Neural cell (in vitro differentiated cells): ENCODE measurements around the gene CCDC196. TPM values are rescaled to one million over a fixed set of nuclear protein-coding genes. Genes with fewer than 3 reads are reported as not detected.

Experiments used
- H2AFZ ChIP-seq: fragments of 200-600, 300-800 bp; sonication (generic), shearing (Covaris generic); 2 replicates; pipeline ENCODE4 v1.6.0; 2014; ENCODE audit warnings: low read depth, mild to moderate bottlenecking, antibody characterized with exemption, low read length, moderate library complexity
- H3F3A ChIP-seq: fragments of 200-600 bp; shearing (Covaris generic); 2 replicates; pipeline ENCODE4 v1.6.1; 2016; ENCODE audit warnings: mild to moderate bottlenecking, moderate library complexity, mixed read lengths, antibody characterized with exemption, low read length; ENCODE audit not compliant: insufficient read depth, poor library complexity, severe bottlenecking
- H3K27ac ChIP-seq: fragments of 200-600, 300-800 bp; sonication (generic), shearing (Covaris generic); 2 replicates; pipeline ENCODE4 v1.5.1; 2014; ENCODE audit warnings: mild to moderate bottlenecking, low read length, moderate library complexity
- H3K27me3 ChIP-seq: fragments of 300-800, 200-600 bp; sonication (generic), shearing (Covaris generic); 2 replicates; pipeline ENCODE4 v1.6.0; 2014; ENCODE audit warnings: mild to moderate bottlenecking, low read depth, low read length, moderate library complexity; ENCODE audit not compliant: insufficient read depth
- H3K36me3 ChIP-seq: fragments of 300-800, 200-600 bp; sonication (generic), shearing (Covaris generic); 2 replicates; pipeline ENCODE4 v1.5.1; 2014; ENCODE audit warnings: mild to moderate bottlenecking, antibody characterized with exemption, low read length, moderate library complexity; ENCODE audit not compliant: insufficient read depth
- H3K4me2 ChIP-seq: fragments of 300-800, 200-600 bp; sonication (generic), shearing (Covaris generic); 2 replicates; pipeline ENCODE4 v1.6.0; 2014; ENCODE audit warnings: mild to moderate bottlenecking, low read length
- H3K4me3 ChIP-seq: fragments of 300-800, 200-600 bp; sonication (generic), shearing (Covaris generic); 2 replicates; pipeline ENCODE4 v1.5.1; 2014; ENCODE audit warnings: mild to moderate bottlenecking, low read length, moderate library complexity
- H3K79me2 ChIP-seq: fragments of 200-600 bp; shearing (Covaris generic); replicated peaks from 2 replicates; pipeline ENCODE4 v1.6.0; 2014; ENCODE audit warnings: mild to moderate bottlenecking, low read length, moderate library complexity; ENCODE audit not compliant: insufficient read depth
- H3K9ac ChIP-seq: fragments of 300-800, 200-600 bp; sonication (generic), shearing (Covaris generic); 2 replicates; pipeline ENCODE4 v1.6.1; 2016; ENCODE audit warnings: mild to moderate bottlenecking, low read length, mixed read lengths
- H3K9me2 ChIP-seq: fragments of 200-600 bp; shearing (Covaris generic); 2 replicates; pipeline ENCODE4 v1.6.1; 2016; ENCODE audit warnings: mild to moderate bottlenecking, low read length, mixed read lengths; ENCODE audit not compliant: insufficient read depth
- H3K9me3 ChIP-seq: fragments of 200-600, 300-800 bp; sonication (generic), shearing (Covaris generic); 2 replicates; pipeline ENCODE4 v1.6.1; 2016; ENCODE audit warnings: mild to moderate bottlenecking, mixed run types, low read length, moderate library complexity, mixed read lengths
- H4K20me1 ChIP-seq: fragments of 200-600 bp; shearing (Covaris generic); 2 replicates; pipeline ENCODE4 v1.6.1; 2016; ENCODE audit warnings: mild to moderate bottlenecking, mixed run types; ENCODE audit not compliant: insufficient read depth
- CTCF ChIP-seq: fragments of 450-650 bp; IDR thresholded peaks from 2 replicates; pipeline ENCODE4 v1.5.1; 2014; ENCODE audit warnings: antibody characterized with exemption, mild to moderate bottlenecking, moderate library complexity; ENCODE audit not compliant: poor library complexity, severe bottlenecking
- EP300 ChIP-seq: fragments of 450-650 bp; conservative IDR thresholded peaks from 2 replicates; pipeline ENCODE4 v1.6.1; 2014; ENCODE audit warnings: antibody characterized with exemption, mild to moderate bottlenecking, moderate library complexity; ENCODE audit not compliant: poor library complexity, severe bottlenecking
- EZH2 ChIP-seq: fragments of 200-600, 300-800 bp; shearing (Covaris generic), sonication (generic); IDR thresholded peaks from 2 replicates; pipeline ENCODE4 v1.6.1; 2014; ENCODE audit warnings: antibody characterized with exemption, low read length, borderline replicate concordance, mild to moderate bottlenecking; ENCODE audit not compliant: insufficient read depth, poor library complexity, severe bottlenecking
- MXI1 ChIP-seq: fragments of 450-650 bp; conservative IDR thresholded peaks from 2 replicates; pipeline ENCODE4 v1.6.1; 2014; ENCODE audit warnings: antibody characterized with exemption, mild to moderate bottlenecking; ENCODE audit not compliant: poor library complexity, severe bottlenecking
- POLR2AphosphoS5 ChIP-seq: IDR thresholded peaks from 2 replicates; pipeline ENCODE4 v1.6.1; 2012
- RAD21 ChIP-seq: fragments of 450-650 bp; conservative IDR thresholded peaks from 2 replicates; pipeline ENCODE4 v1.6.1; 2014; ENCODE audit warnings: antibody characterized with exemption, mild to moderate bottlenecking, moderate library complexity
- REST ChIP-seq: IDR thresholded peaks from 2 replicates; pipeline ENCODE4 v1.6.1; 2012; ENCODE audit warnings: borderline replicate concordance
- SMC3 ChIP-seq: fragments of 450-650 bp; conservative IDR thresholded peaks from 2 replicates; pipeline ENCODE4 v1.6.1; 2014; ENCODE audit warnings: antibody characterized with exemption, mild to moderate bottlenecking, moderate library complexity; ENCODE audit not compliant: poor library complexity
- TAF1 ChIP-seq: IDR thresholded peaks from 2 replicates; pipeline ENCODE4 v1.6.1; 2012; ENCODE audit warnings: low read depth
- polyA plus RNA-seq: library from polyadenylated mRNA; depleted of rRNA; stranded (reverse); fragments of >200 nt; gene quantifications from 2 replicates; pipeline ENCODE4 v1.2.3, GENCODE V29; 2014

Gene CCDC196
- polyA plus RNA-seq, 1 donor from 2014 or later: not detected

GRCh38 chr14:66468778-66469367 lies 17.3 kb upstream of the CCDC196 start:
- no peak for TF ChIP-seq POLR2AphosphoS5
- TF ChIP-seq REST: no peak
- TF ChIP-seq SMC3: no peak
- no peak for TF ChIP-seq EZH2
- no peak for TF ChIP-seq MXI1
- TF ChIP-seq CTCF: no peak
- no peaks in the 10 kb centered on the region for H3K9me3 ChIP-seq
- no peak overlapping the region for H3K4me3 ChIP-seq
- no peak overlapping the region for H3K9ac ChIP-seq
- H3K4me2 ChIP-seq: no peak overlapping the region
- no peaks in the 10 kb centered on the region for H3K79me2 ChIP-seq
- no peak overlapping the region for H3K27ac ChIP-seq
- no peaks in the 10 kb centered on the region for H3K9me2 ChIP-seq
- H3F3A ChIP-seq: no peaks in the 10 kb centered on the region
- no peak overlapping the region for H2AFZ ChIP-seq
- no peaks in the 10 kb centered on the region for H4K20me1 ChIP-seq
- no peaks in the 10 kb centered on the region for H3K36me3 ChIP-seq
- H3K27me3 ChIP-seq: no peaks in the 10 kb centered on the region

- Histone ChIP-seq H4K20me1 (no peaks in the 10 kb centered on the region), H3K27ac (no peak overlapping the region), H3K36me3 (no peaks in the 10 kb centered on the region), H3K27me3 (no peaks in the 10 kb centered on the region), H3F3A (no peaks in the 10 kb centered on the region), H3K9ac (no peak overlapping the region), H3K9me3 (no peaks in the 10 kb centered on the region), H2AFZ (no peak overlapping the region), H3K4me2 (no peak overlapping the region), H3K4me3 (no peak overlapping the region), H3K79me2 (no peaks in the 10 kb centered on the region), H3K9me2 (no peaks in the 10 kb centered on the region)
- TF ChIP-seq RAD21 (no peak), TAF1 (no peak), EZH2 (no peak), EP300 (no peak), REST (no peak)
Measured at GRCh38 chr14:66471584-66471983, 14.6 kb upstream of the CCDC196 start.
